H9 (cell line): ENCODE results near the gene HSD17B3. TPM values are rescaled to one million over a fixed set of nuclear protein-coding genes. Genes with fewer than 3 reads are reported as not detected.

Source experiments
- DNase-seq: peaks from one replicate; pipeline ENCODE4 v3.0.0-alpha.2; 2017
- H2AFZ ChIP-seq: one replicate; pipeline ENCODE4 v1.6.1; 2013; ENCODE audit warnings: mild to moderate bottlenecking, low read length, control low read depth, moderate library complexity
- H2AK5ac ChIP-seq: 2 replicates; pipeline ENCODE4 v1.6.1; 2013; ENCODE audit warnings: low read length, control low read depth, mixed read lengths; ENCODE audit not compliant: insufficient read length
- H2BK120ac ChIP-seq: one replicate; pipeline ENCODE4 v1.6.1; 2013; ENCODE audit warnings: low read depth, mild to moderate bottlenecking, low read length, control low read depth, inconsistent platforms; ENCODE audit not compliant: poor library complexity, severe bottlenecking
- H2BK12ac ChIP-seq: 2 replicates; pipeline ENCODE4 v1.6.1; 2013; ENCODE audit warnings: low read length, control low read depth, mixed read lengths, low read depth; ENCODE audit not compliant: insufficient read length
- H2BK15ac ChIP-seq: 2 replicates; pipeline ENCODE4 v1.6.1; 2013; ENCODE audit warnings: low read depth, low read length, control low read depth
- H2BK20ac ChIP-seq: one replicate; pipeline ENCODE4 v1.6.1; 2013; ENCODE audit warnings: low read depth, mild to moderate bottlenecking, low read length, control low read depth, inconsistent platforms; ENCODE audit not compliant: poor library complexity, severe bottlenecking
- H2BK5ac ChIP-seq: 2 replicates; pipeline ENCODE4 v1.6.1; 2013; ENCODE audit warnings: low read length, control low read depth, mixed read lengths; ENCODE audit not compliant: insufficient read length
- H3K14ac ChIP-seq: 2 replicates; pipeline ENCODE4 v1.6.1; 2013; ENCODE audit warnings: low read length, control low read depth; ENCODE audit not compliant: insufficient read depth
- H3K18ac ChIP-seq: 2 replicates; pipeline ENCODE4 v1.6.1; 2013; ENCODE audit warnings: low read depth, mild to moderate bottlenecking, mixed read lengths, low read length, control low read depth; ENCODE audit not compliant: insufficient read length
- H3K23ac ChIP-seq: 2 replicates; pipeline ENCODE4 v1.6.1; 2013; ENCODE audit warnings: low read length, control low read depth, mixed read lengths, low read depth; ENCODE audit not compliant: insufficient read length
- H3K23me2 ChIP-seq: 2 replicates; pipeline ENCODE4 v1.6.1; 2013; ENCODE audit warnings: low read depth, mild to moderate bottlenecking, mixed read lengths, low read length, control low read depth; ENCODE audit not compliant: insufficient read length, poor library complexity, severe bottlenecking
- H3K27ac ChIP-seq: 2 replicates; pipeline ENCODE4 v1.5.1; 2013; ENCODE audit warnings: low read length, control low read depth, mixed read lengths, low read depth; ENCODE audit not compliant: insufficient read length
- H3K27me3 ChIP-seq: 2 replicates; pipeline ENCODE4 v1.6.1; 2013; ENCODE audit warnings: low read length, control low read depth, inconsistent platforms; ENCODE audit not compliant: insufficient read depth
- H3K4ac ChIP-seq: 2 replicates; pipeline ENCODE4 v1.6.1; 2013; ENCODE audit warnings: low read depth, mild to moderate bottlenecking, control low read depth, inconsistent platforms, low read length, moderate library complexity
- H3K4me1 ChIP-seq: 2 replicates; pipeline ENCODE4 v1.6.1; 2013; ENCODE audit warnings: low read length, control low read depth, inconsistent platforms; ENCODE audit not compliant: insufficient read depth
- H3K4me2 ChIP-seq: 2 replicates; pipeline ENCODE4 v1.6.1; 2013; ENCODE audit warnings: low read length, control low read depth, mixed read lengths; ENCODE audit not compliant: insufficient read length, insufficient read depth
- H3K56ac ChIP-seq: 2 replicates; pipeline ENCODE4 v1.6.1; 2013; ENCODE audit warnings: low read depth, mild to moderate bottlenecking, mixed read lengths, low read length, control low read depth; ENCODE audit not compliant: insufficient read length
- H3K79me1 ChIP-seq: 2 replicates; pipeline ENCODE4 v1.6.1; 2013; ENCODE audit warnings: low read depth, mild to moderate bottlenecking, moderate library complexity, low read length, control low read depth, inconsistent platforms; ENCODE audit not compliant: insufficient read depth, poor library complexity, severe bottlenecking
- H3K79me2 ChIP-seq: 2 replicates; pipeline ENCODE4 v1.6.1; 2013; ENCODE audit warnings: low read length, control low read depth, inconsistent platforms; ENCODE audit not compliant: insufficient read depth
- H3K9ac ChIP-seq: 2 replicates; pipeline ENCODE4 v1.6.1; 2013; ENCODE audit warnings: low read length, control low read depth, mixed read lengths; ENCODE audit not compliant: insufficient read length; ENCODE audit errors: extremely low read depth
- H3K9me3 ChIP-seq: one replicate; pipeline ENCODE4 v1.6.1; 2013; ENCODE audit warnings: low read depth, low read length, inconsistent platforms; ENCODE audit not compliant: control insufficient read depth
- H3T11ph ChIP-seq: one replicate; pipeline ENCODE4 v1.6.1; 2013; ENCODE audit warnings: mild to moderate bottlenecking, low read length, control low read depth, inconsistent platforms
- H4K20me1 ChIP-seq: one replicate; pipeline ENCODE4 v1.6.1; 2013; ENCODE audit not compliant: control insufficient read depth, insufficient read length, insufficient read depth
- H4K5ac ChIP-seq: 2 replicates; pipeline ENCODE4 v1.6.1; 2013; ENCODE audit warnings: low read depth, mild to moderate bottlenecking, mixed read lengths, low read length, control low read depth; ENCODE audit not compliant: insufficient read length
- H4K8ac ChIP-seq: replicated peaks from 2 replicates; pipeline ENCODE4 v1.6.1; 2013; ENCODE audit warnings: low read length, control low read depth, mixed read lengths, low read depth; ENCODE audit not compliant: insufficient read length
- H4K91ac ChIP-seq: 2 replicates; pipeline ENCODE4 v1.6.1; 2013; ENCODE audit warnings: low read depth, mild to moderate bottlenecking, moderate library complexity, mixed read lengths, low read length, control low read depth; ENCODE audit not compliant: insufficient read length
- H3K27ac Mint-ChIP-seq, 3 experiments: 2 replicates in 2 of 3; 3 replicates in 1 of 3; pipeline ENCODE4 v1.8.0; 2020 to 2021; ENCODE audit warnings: mixed read lengths in 3 of 3, mild to moderate bottlenecking in 1 of 3, moderate library complexity in 1 of 3
- H3K27me3 Mint-ChIP-seq: 2 replicates; pipeline ENCODE4 v1.8.0; 2021; ENCODE audit warnings: low read depth, mild to moderate bottlenecking, moderate library complexity, mixed read lengths
- H3K36me3 Mint-ChIP-seq, 3 experiments: 2 replicates in 2 of 3; 3 replicates in 1 of 3; pipeline ENCODE4 v1.8.0; 2020 to 2021; ENCODE audit warnings: low read depth in 3 of 3, mixed read lengths in 3 of 3; ENCODE audit not compliant: insufficient read depth in 1 of 3
- H3K4me1 Mint-ChIP-seq, 2 experiments: 2 replicates each; pipeline ENCODE4 v1.8.0; 2020; ENCODE audit warnings: mixed read lengths in 2 of 2
- H3K4me3 Mint-ChIP-seq, 2 experiments: 2 replicates in 1 of 2; 3 replicates in 1 of 2; pipeline ENCODE4 v1.8.0; 2020 to 2021; ENCODE audit warnings: mild to moderate bottlenecking in 2 of 2, mixed read lengths in 2 of 2, moderate library complexity in 1 of 2
- H3K9me3 Mint-ChIP-seq, 2 experiments: 2 replicates in 1 of 2; 3 replicates in 1 of 2; pipeline ENCODE4 v1.8.0; 2020; ENCODE audit warnings: mild to moderate bottlenecking in 2 of 2, mixed read lengths in 2 of 2, moderate library complexity in 1 of 2
- CTCF ChIP-seq: fragments of 200-600 bp; sonication (generic); conservative IDR thresholded peaks from 3 replicates; pipeline ENCODE4 v1.8.0; 2021; ENCODE audit warnings: antibody characterized with exemption, mild to moderate bottlenecking
- WGBS: extraction: QIAGEN DNeasy Blood & Tissue Kit; methylation state at CpG from one replicate; pipeline ENCODE4 v1.1.7; 2013; ENCODE audit warnings: missing lambda C conversion rate, low lambda C conversion rate, mixed read lengths; ENCODE audit not compliant: insufficient read length; ENCODE audit errors: extremely low coverage; 5-methylcytosine and 5-hydroxymethylcytosine counted together
- total RNA-seq: library from RNA; stranded (reverse); gene quantifications from 2 replicates; pipeline ENCODE4 v1.2.1, GENCODE V29; 2021

The HSD17B3 gene
- total RNA-seq, 1 experiment from 2014 or later, result not detected

DNA sequence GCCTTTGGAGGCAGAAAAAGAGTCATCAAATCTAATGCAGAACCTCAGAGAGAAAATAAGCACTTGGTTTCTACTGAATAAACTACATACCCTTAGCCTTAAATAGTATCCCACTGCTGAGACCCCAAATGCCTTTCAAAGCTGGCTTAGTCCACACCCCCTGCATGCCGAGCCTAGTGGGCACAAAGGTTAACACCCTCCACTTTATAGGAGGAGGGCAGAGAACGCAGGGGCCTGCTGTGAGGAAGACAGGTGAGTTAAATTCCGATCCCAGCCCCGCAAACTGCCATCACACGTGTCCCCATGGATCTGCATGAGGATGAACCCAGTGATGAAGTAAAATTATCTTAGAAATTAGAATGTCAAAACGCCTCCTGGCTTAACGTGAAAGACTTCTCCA lies 19.5 kb upstream of the HSD17B3 start:
- Mint-ChIP-seq H3K9me3 (no peaks in the 10 kb centered on the region), H3K4me1 (peaks cover 18 to 21% of the 10 kb centered on the region in 2 experiments), H3K27ac (peak overlapping the region in 1 of 3 experiments; percentile 14; a peak in 1 of 7 replicates), H3K27me3 (no peaks in the 10 kb centered on the region), H3K4me3 (no peak overlapping the region), H3K36me3 (no peaks in the 10 kb centered on the region; a peak in 2 of 7 replicates)
- H3K4me2 ChIP-seq, result no peak overlapping the region
- no peak overlapping the region for H2AFZ ChIP-seq
- H3K23ac ChIP-seq, result no peak overlapping the region
- no peaks in the 10 kb centered on the region for H3K9me3 ChIP-seq
- no peak overlapping the region for H3K18ac ChIP-seq
- H3K9ac ChIP-seq, result no peak overlapping the region
- H3K79me2 ChIP-seq, result no peaks in the 10 kb centered on the region
- DNase-seq, result peak; percentile 33
- no peak overlapping the region for H3K27ac ChIP-seq
- no peak overlapping the region for H3K56ac ChIP-seq
- H3K79me1 ChIP-seq, result no peaks in the 10 kb centered on the region
- H2BK120ac ChIP-seq, result no peak overlapping the region
- no peak for TF ChIP-seq CTCF
- H2BK12ac ChIP-seq, result no peak overlapping the region
- no peaks in the 10 kb centered on the region for H4K20me1 ChIP-seq
- H3K27me3 ChIP-seq, result no peaks in the 10 kb centered on the region
- no peak overlapping the region for H4K8ac ChIP-seq
- no peak overlapping the region for H4K5ac ChIP-seq
- no CpG with 5 or more reads among the region's 7 CpGs for WGBS
- H4K91ac ChIP-seq, result no peak overlapping the region
- no peak overlapping the region for H3T11ph ChIP-seq
- H3K4ac ChIP-seq, result no peak overlapping the region
- H2BK20ac ChIP-seq, result no peak overlapping the region
- no peak overlapping the region for H2BK15ac ChIP-seq
- H3K23me2 ChIP-seq, result no peaks in the 10 kb centered on the region
- H2BK5ac ChIP-seq, result no peak overlapping the region
- no peaks in the 10 kb centered on the region; the same call in 1 of the 2 replicates for H3K4me1 ChIP-seq
- no peak overlapping the region for H2AK5ac ChIP-seq
- H3K14ac ChIP-seq, result no peak overlapping the region
